Activated CD8-positive, alpha-beta T cell treated with anti-CD3 and anti-CD28 coated beads for 36 hours (primary cell): ENCODE data around the gene CNN2. TPM values are rescaled to one million over a fixed set of nuclear protein-coding genes. Genes with fewer than 3 reads are reported as not detected.

Experiments
- ATAC-seq: fragments of 200-7000 bp; cut with Tn5 transposase; one replicate; pipeline ENCODE4 v1.10.0; 2021; ENCODE audit warnings: mild to moderate bottlenecking, moderate library complexity
- CTCF ChIA-PET: fragments of 350-600 bp; sonication (Branson Sonifier 250); formaldehyde crosslinking; loops from one replicate; lab custom pipeline; 2021; ENCODE audit warnings: antibody characterized with exemption; lab: Charles Lee
- POLR2A ChIA-PET: fragments of 350-600 bp; sonication (Branson Sonifier 250); formaldehyde crosslinking; loops from one replicate; lab custom pipeline; 2021; ENCODE audit warnings: antibody characterized with exemption; lab: Charles Lee
- DNase-seq: peaks from one replicate; pipeline ENCODE4 v3.0.0-alpha.2; 2020
- H3K27ac Mint-ChIP-seq: one replicate; pipeline ENCODE4 v1.8.0; 2021; ENCODE audit warnings: mild to moderate bottlenecking, mixed read lengths
- H3K27me3 Mint-ChIP-seq: one replicate; pipeline ENCODE4 v1.8.0; 2021; ENCODE audit warnings: mixed read lengths
- H3K36me3 Mint-ChIP-seq: one replicate; pipeline ENCODE4 v1.8.0; 2021; ENCODE audit warnings: low read depth, mixed read lengths
- H3K4me1 Mint-ChIP-seq: one replicate; pipeline ENCODE4 v1.8.0; 2021; ENCODE audit warnings: low read depth, mixed read lengths
- H3K4me3 Mint-ChIP-seq: one replicate; pipeline ENCODE4 v1.8.0; 2021; ENCODE audit warnings: mild to moderate bottlenecking, moderate library complexity, mixed read lengths
- H3K9me3 Mint-ChIP-seq: one replicate; pipeline ENCODE4 v1.8.0; 2021; ENCODE audit warnings: mixed read lengths
- CTCF ChIP-seq: fragments of 200-600 bp; IDR thresholded peaks from one replicate; pipeline ENCODE4 v1.8.0; 2022; ENCODE audit warnings: antibody characterized with exemption, mild to moderate bottlenecking
- intact Hi-C: fragments of 100-400 bp; cut with micrococcal nuclease; formaldehyde crosslinking; loops from one replicate; pipeline ENCODE4 v1.10.0; 2022
- total RNA-seq, 2 experiments: library from RNA; stranded (reverse); gene quantifications; one replicate each; pipeline ENCODE4 v1.2.3, GENCODE V29; 2021

Gene CNN2
- total RNA-seq, 2 experiments from 2014 or later, result 97.4 to 98.3 TPM

GRCh38 chr19:1088416-1089010, 62.1 kb downstream of the CNN2 start:
- intact Hi-C loops, result no loop called here
- Mint-ChIP-seq H3K9me3 (no peaks in the 10 kb centered on the region), H3K4me3 (no peak overlapping the region), H3K36me3 (peaks cover 57% of the 10 kb centered on the region), H3K27ac (peak overlapping the region; percentile 49), H3K4me1 (peaks cover 63% of the 10 kb centered on the region), H3K27me3 (no peaks in the 10 kb centered on the region)
- TF ChIP-seq CTCF, result no peak
- DNase-seq (no peak), ATAC-seq (no peak)
- ChIA-PET POLR2A (interaction anchor here (1.2 to 8.1 kb wide), 11 partner anchors 13 to 125 kb away, joined by 3 to 148 read pairs (median 8); partner anchors contain the start of genes ARHGAP45, CNN2 and GPX4), CTCF (interaction anchor here (1.2 to 2.4 kb wide), 5 partner anchors 12 to 152 kb away, joined by 3 to 10 read pairs (median 4); partner anchors contain the start of genes ARHGAP45 and ATP5F1D)

Other genes starting within 250 kb of the CNN2 start
- 100 to 1,000 TPM; 581 to 582 TPM for gene PTBP1, start 229.2 kb upstream of the CNN2 start, total RNA-seq
- gene PLPPR3, start 204.7 kb upstream of the CNN2 start, total RNA-seq, result not detected
- not detected for gene AZU1, start 198.8 kb upstream of the CNN2 start, total RNA-seq
- gene PRTN3, start 185.6 kb upstream of the CNN2 start, total RNA-seq, result not detected
- not detected for gene ELANE, start 174.3 kb upstream of the CNN2 start, total RNA-seq
- 1 to 10 TPM in 1 of 2 experiments, under 1 TPM in 1; 0.60 to 1.4 TPM for gene CFD, start 166.9 kb upstream of the CNN2 start, total RNA-seq
- gene MED16, start 133.4 kb upstream of the CNN2 start, total RNA-seq, result 10 to 100 TPM; 37.6 to 37.8 TPM
- gene RNU6-9, start 133.1 kb upstream of the CNN2 start, total RNA-seq, result not detected
- gene R3HDM4, start 113.4 kb upstream of the CNN2 start, total RNA-seq, result 10 to 100 TPM; 58.4 to 61.5 TPM
- gene KISS1R, start 109.3 kb upstream of the CNN2 start, total RNA-seq, result 10 to 100 TPM; 14.0 to 15.5 TPM
- 10 to 100 TPM; 18.7 to 22.1 TPM for gene ARID3A, start 100.6 kb upstream of the CNN2 start, total RNA-seq
- 10 to 100 TPM; 75.3 to 78.1 TPM for gene WDR18, start 42.3 kb upstream of the CNN2 start, total RNA-seq
- under 1 TPM in 1 of 2 experiments, not detected in 1; 0.07 TPM for gene GRIN3B, start 26.2 kb upstream of the CNN2 start, total RNA-seq
- gene TMEM259, start 5.5 kb upstream of the CNN2 start, total RNA-seq, result 100 to 1,000 TPM; 115 to 117 TPM
- gene RNU6-2, start 5.1 kb upstream of the CNN2 start, total RNA-seq, result not detected
- 10 to 100 TPM; 14.0 to 14.6 TPM for gene ABCA7, start 13.5 kb downstream of the CNN2 start, total RNA-seq
- 100 to 1,000 TPM; 136 to 150 TPM for gene ARHGAP45, start 40.6 kb downstream of the CNN2 start, total RNA-seq
- 100 to 1,000 TPM; 271 to 282 TPM for gene POLR2E, start 68.8 kb downstream of the CNN2 start, total RNA-seq
- gene GPX4, start 77.4 kb downstream of the CNN2 start, total RNA-seq, result 100 to 1,000 TPM; 224 to 232 TPM
- 10 to 100 TPM; 41.7 to 42.0 TPM for gene SBNO2, start 147.7 kb downstream of the CNN2 start, total RNA-seq
- 10 to 100 TPM; 55.1 to 58.0 TPM for gene STK11, start 179.2 kb downstream of the CNN2 start, total RNA-seq
- gene CBARP, start 211.4 kb downstream of the CNN2 start, total RNA-seq, result under 1 TPM; 0.49 to 0.86 TPM
- 100 to 1,000 TPM; 186 to 199 TPM for gene ATP5F1D, start 215.1 kb downstream of the CNN2 start, total RNA-seq
- gene MIDN, start 222.0 kb downstream of the CNN2 start, total RNA-seq, result 10 to 100 TPM; 41.1 to 43.9 TPM
- 100 to 1,000 TPM; 161 to 180 TPM for gene CIRBP, start 242.7 kb downstream of the CNN2 start, total RNA-seq
- gene FAM174C, start 248.9 kb downstream of the CNN2 start, total RNA-seq, result 10 to 100 TPM; 77.0 to 88.0 TPM